ENCODE results near the gene CPLX4. TPM values are rescaled to one million over a fixed set of nuclear protein-coding genes. Genes with fewer than 3 reads are reported as not detected.

CPLX4 gene
- total and polyA plus RNA-seq, 2 of the 8 experiments (the other 6 are each of a cell fraction or from before 2014, with no cell fraction given) = not detected

- TF ChIP-seq CTCF (IDR thresholded peaks at IDR 0.05; ENCODE audit: control extremely low read depth in 1 of 3, insufficient read depth in 1 of 3, low read depth in 1 of 3, low read length in 3 of 3) = peak in 1 of 3 experiments; percentile 35; a peak in 1 of 4 replicates
These were observed 53.7 kb downstream of the CPLX4 start (continued) for GRCh38 chr18:59264651-59265245.

Measured in H1 (cell line).